Measurements from ENCODE around the gene PPP1R36.
"Not testable (repeated sequence)": the region's sequence is repeated elsewhere in the genome, so short reads cannot be mapped to it uniquely, and the experiment has no call there.

Gene PPP1R36

GRCh38 chr14:64549791-64550620 lies at the start of gene PPP1R36:
PPP1R36 (plus strand) TSS chr14:64549961; CDS start chr14:64549998, 37 bp downstream.
- DNase-seq: peak; percentile 37

- no peak for DNase-seq
Observed at GRCh38 chr14:64500088-64500487, 49.7 kb upstream of the PPP1R36 start.

GRCh38 chr14:64501411-64502171 lies 48.2 kb upstream of the PPP1R36 start:
- DNase-seq: no peak

GRCh38 chr14:64502456-64502855 lies 47.3 kb upstream of the PPP1R36 start:
- DNase-seq: no peak

- no peak for DNase-seq
Observed at GRCh38 chr14:64502887-64503433, 46.8 kb upstream of the PPP1R36 start.

GRCh38 chr14:64503434-64504309 lies 46.1 kb upstream of the PPP1R36 start, which contains the start of gene ZBTB25:
ZBTB25 (minus strand) TSS chr14:64503838; CDS start chr14:64490533, 13,305 bp downstream.
- DNase-seq: peak; percentile 95

GRCh38 chr14:64504310-64504896 lies 45.4 kb upstream of the PPP1R36 start, which contains the start of gene ZBTB1:
ZBTB1 (plus strand) TSS chr14:64504770; CDS start chr14:64521505, 16,735 bp downstream.
- DNase-seq: peak; percentile 90

GRCh38 chr14:64504897-64505794 lies 44.6 kb upstream of the PPP1R36 start:
- peak; percentile 81 for DNase-seq

- DNase-seq: no peak
Observed at GRCh38 chr14:64506721-64507120, 43.0 kb upstream of the PPP1R36 start.

- no peak for DNase-seq
Observed at GRCh38 chr14:64507376-64508156, 42.2 kb upstream of the PPP1R36 start.

GRCh38 chr14:64508215-64508776 lies 41.5 kb upstream of the PPP1R36 start:
- no peak for DNase-seq

GRCh38 chr14:64509036-64509435 lies 40.7 kb upstream of the PPP1R36 start:
- no peak for DNase-seq

- peak; percentile 61 for DNase-seq
Observed at GRCh38 chr14:64510825-64511671, 38.7 kb upstream of the PPP1R36 start.

GRCh38 chr14:64513271-64513670 lies 36.5 kb upstream of the PPP1R36 start:
- DNase-seq: no peak

- DNase-seq: no peak
Observed at GRCh38 chr14:64515053-64515452, 34.7 kb upstream of the PPP1R36 start.

- no peak for DNase-seq
Observed at GRCh38 chr14:64516969-64517368, 32.8 kb upstream of the PPP1R36 start.

- DNase-seq: not testable (repeated sequence)
Observed at GRCh38 chr14:64517667-64518066, 32.1 kb upstream of the PPP1R36 start.

GRCh38 chr14:64518229-64518628 lies 31.5 kb upstream of the PPP1R36 start:
- no peak for DNase-seq

- no peak for DNase-seq
Observed at GRCh38 chr14:64520699-64521098, 29.1 kb upstream of the PPP1R36 start.

Measured in NCI-H1092 (cell line).